ENCODE results near the gene MDGA2.

MDGA2 gene

DNA sequence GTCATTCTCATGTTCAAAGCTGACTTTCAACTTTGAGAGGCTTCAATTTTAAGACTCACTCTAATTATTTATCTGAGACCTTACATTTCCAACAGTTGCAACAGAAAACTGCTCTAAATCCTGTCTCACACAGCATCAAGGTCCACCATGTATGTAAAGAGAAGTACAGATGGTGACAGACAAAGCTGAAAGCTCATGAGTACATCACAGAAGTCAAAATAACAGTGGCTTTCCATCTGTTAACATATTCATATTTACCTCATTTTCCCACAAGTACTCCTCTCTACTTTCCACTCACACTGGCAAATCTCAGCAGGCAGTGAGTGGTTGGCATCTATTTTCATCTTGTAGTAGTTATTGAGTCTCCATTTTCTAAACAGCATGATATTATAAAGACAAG lies 192.0 kb downstream of the MDGA2 start:
- Histone ChIP-seq H3K4me1 (ENCODE audit: control insufficient read depth, insufficient read depth, low read length) (no peaks in the 10 kb centered on the region), H3K4me3 (ENCODE audit: low read length) (no peak overlapping the region), H3K27me3 (replicated peaks; ENCODE audit: control insufficient read depth, insufficient read depth, low read length) (no peaks in the 10 kb centered on the region), H3K9ac (ENCODE audit: low read length) (no peak overlapping the region), H3K9me3 (ENCODE audit: control insufficient read depth, low read length) (no peaks in the 10 kb centered on the region), H3K36me3 (ENCODE audit: control insufficient read depth, insufficient read depth, low read length, severe bottlenecking) (no peaks in the 10 kb centered on the region)
- no peak for DNase-seq (ENCODE audit: low read depth)

DNA sequence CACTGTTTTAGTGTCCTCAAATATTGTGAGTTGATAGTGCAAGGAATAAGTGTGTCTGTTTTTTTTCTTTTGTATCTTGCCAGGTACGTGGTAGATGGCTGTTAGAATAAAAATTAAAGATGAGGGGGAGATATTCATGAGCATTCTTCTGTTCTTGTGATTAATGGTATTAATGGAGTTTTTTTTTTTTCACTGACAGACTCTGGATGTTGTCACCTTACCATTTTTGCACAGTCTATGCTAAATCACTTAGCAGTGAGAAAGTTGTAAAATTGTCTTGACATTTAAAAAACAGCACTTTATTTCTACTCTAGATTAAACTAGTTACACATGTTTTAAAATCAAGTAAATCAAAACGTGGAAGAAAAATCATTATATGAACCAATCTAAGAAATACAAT lies 204.3 kb downstream of the MDGA2 start:
- no peaks in the 10 kb centered on the region for H3K9me3 ChIP-seq (ENCODE audit: control insufficient read depth, low read length)
- no peak overlapping the region for H3K4me3 ChIP-seq (ENCODE audit: low read length)
- no peaks in the 10 kb centered on the region for H3K4me1 ChIP-seq (ENCODE audit: control insufficient read depth, insufficient read depth, low read length)
- H3K9ac ChIP-seq (ENCODE audit: low read length): no peak overlapping the region
- no peaks in the 10 kb centered on the region for H3K27me3 ChIP-seq (replicated peaks; ENCODE audit: control insufficient read depth, insufficient read depth, low read length)
- no peak for DNase-seq (ENCODE audit: low read depth)
- H3K36me3 ChIP-seq (ENCODE audit: control insufficient read depth, insufficient read depth, low read length, severe bottlenecking): no peaks in the 10 kb centered on the region

DNA sequence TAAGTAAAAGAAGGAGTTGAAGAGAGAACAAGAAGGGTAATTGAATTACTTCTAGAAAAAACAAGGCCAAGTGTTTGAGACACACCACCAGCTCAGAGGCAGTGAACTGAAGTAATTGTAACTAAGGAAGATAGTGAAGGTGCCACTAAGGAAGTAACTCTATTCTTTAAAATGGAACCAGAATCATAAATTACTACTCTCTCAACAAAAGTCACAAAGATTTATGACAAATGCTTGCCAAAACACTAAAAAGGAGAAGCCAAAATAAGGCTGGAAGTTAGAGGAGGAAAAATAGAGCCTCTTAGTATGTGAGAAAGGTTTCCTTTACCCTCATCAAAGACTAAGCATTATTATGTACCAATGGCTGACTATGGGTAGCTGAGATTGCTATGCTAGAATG lies 208.5 kb downstream of the MDGA2 start:
- Histone ChIP-seq H3K36me3 (ENCODE audit: control insufficient read depth, insufficient read depth, low read length, severe bottlenecking) (no peaks in the 10 kb centered on the region), H3K9me3 (ENCODE audit: control insufficient read depth, low read length) (no peaks in the 10 kb centered on the region), H3K27me3 (replicated peaks; ENCODE audit: control insufficient read depth, insufficient read depth, low read length) (no peaks in the 10 kb centered on the region), H3K4me3 (ENCODE audit: low read length) (no peak overlapping the region), H3K9ac (ENCODE audit: low read length) (no peak overlapping the region), H3K4me1 (ENCODE audit: control insufficient read depth, insufficient read depth, low read length) (no peaks in the 10 kb centered on the region)
- DNase-seq (ENCODE audit: low read depth): no peak

DNA sequence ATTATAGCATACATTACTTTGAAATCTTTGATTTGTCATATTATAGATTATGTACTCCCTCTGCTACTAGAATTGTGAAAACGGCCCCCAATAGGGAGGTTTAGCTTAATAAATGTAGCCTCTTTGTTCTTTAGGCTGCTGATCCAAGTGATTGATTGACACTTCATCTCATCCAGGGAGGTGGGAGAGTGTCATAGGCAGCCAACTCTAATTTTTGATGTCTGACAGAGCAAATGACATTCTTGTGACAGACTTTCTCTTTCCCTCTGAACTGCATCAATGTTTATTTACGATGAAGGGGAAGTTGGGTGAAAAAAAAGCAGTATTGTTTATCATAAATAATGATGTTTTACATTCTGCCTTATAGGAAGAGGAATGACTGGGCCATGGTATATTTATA lies 221.4 kb downstream of the MDGA2 start:
- Histone ChIP-seq H3K27me3 (replicated peaks; ENCODE audit: control insufficient read depth, insufficient read depth, low read length) (no peaks in the 10 kb centered on the region), H3K36me3 (ENCODE audit: control insufficient read depth, insufficient read depth, low read length, severe bottlenecking) (no peaks in the 10 kb centered on the region), H3K4me3 (ENCODE audit: low read length) (no peak overlapping the region), H3K9me3 (ENCODE audit: control insufficient read depth, low read length) (no peaks in the 10 kb centered on the region), H3K9ac (ENCODE audit: low read length) (no peak overlapping the region), H3K4me1 (ENCODE audit: control insufficient read depth, insufficient read depth, low read length) (no peaks in the 10 kb centered on the region)
- no peak for DNase-seq (ENCODE audit: low read depth)

DNA sequence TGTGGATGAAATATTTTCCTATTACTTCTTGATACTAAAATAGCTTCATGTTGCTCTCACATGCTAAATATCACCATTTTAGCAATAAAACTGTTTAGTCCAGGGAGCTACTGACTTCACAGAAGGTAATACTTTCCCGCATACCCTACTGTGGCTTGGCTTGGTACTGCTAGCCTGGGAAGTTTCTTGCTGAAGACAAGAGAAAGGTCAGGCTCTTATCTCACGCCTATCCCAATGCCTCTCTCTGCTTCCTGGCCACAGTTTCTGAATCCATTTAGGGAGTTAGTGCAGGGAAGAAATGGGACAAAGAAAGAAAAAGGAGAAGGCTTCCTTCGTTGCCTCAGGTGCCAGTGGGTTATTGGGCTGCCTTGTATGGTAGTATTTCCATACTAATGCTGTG lies 228.3 kb downstream of the MDGA2 start:
- Histone ChIP-seq H3K9ac (ENCODE audit: low read length) (no peak overlapping the region), H3K9me3 (ENCODE audit: control insufficient read depth, low read length) (no peaks in the 10 kb centered on the region), H3K4me1 (ENCODE audit: control insufficient read depth, insufficient read depth, low read length) (no peaks in the 10 kb centered on the region), H3K27me3 (replicated peaks; ENCODE audit: control insufficient read depth, insufficient read depth, low read length) (no peaks in the 10 kb centered on the region), H3K4me3 (ENCODE audit: low read length) (no peak overlapping the region), H3K36me3 (ENCODE audit: control insufficient read depth, insufficient read depth, low read length, severe bottlenecking) (no peaks in the 10 kb centered on the region)
- DNase-seq (ENCODE audit: low read depth): no peak

DNA sequence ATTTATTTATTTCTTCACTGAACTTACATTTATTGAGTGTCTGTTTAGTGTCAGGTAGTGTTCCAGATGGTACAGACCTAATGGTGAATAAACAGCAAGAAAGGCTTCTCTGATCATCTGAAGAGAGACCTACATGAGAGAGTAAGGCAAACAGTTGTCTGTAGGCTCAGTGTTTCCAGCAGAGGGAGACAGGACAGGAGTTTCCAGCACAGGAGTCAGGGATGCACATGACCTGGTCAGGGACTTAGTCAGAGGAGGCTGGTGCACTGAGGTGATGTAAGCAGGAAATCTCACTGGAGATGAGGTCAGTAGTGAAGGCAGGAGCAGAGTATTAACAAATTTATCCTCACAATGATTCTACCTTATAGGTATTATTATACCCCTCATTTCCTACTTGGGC lies 233.2 kb downstream of the MDGA2 start:
- Histone ChIP-seq H3K4me1 (ENCODE audit: control insufficient read depth, insufficient read depth, low read length) (peaks cover 7% of the 10 kb centered on the region), H3K36me3 (ENCODE audit: control insufficient read depth, insufficient read depth, low read length, severe bottlenecking) (no peaks in the 10 kb centered on the region), H3K27me3 (replicated peaks; ENCODE audit: control insufficient read depth, insufficient read depth, low read length) (no peaks in the 10 kb centered on the region), H3K4me3 (ENCODE audit: low read length) (no peak overlapping the region), H3K9ac (ENCODE audit: low read length) (no peak overlapping the region), H3K9me3 (ENCODE audit: control insufficient read depth, low read length) (no peaks in the 10 kb centered on the region)
- no peak for DNase-seq (ENCODE audit: low read depth)

DNA sequence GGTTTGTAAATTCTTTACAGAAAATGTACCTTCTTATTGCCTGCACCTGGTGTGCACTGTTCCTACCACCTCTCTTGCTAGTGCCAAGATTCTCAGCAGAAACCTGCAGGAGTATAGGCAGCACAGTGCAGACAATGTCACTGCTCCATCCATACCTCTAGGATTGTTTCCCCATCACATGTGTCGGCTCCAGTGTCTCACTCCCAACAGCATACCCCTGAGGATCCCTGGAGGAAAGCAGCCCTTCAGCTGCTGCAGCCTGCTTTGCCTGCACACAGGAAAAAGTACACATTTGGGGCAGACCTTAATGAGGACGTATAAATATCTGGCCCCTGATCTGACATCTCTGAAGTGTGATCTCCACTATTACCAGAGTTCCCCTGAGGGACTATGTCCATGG lies 235.5 kb downstream of the MDGA2 start:
- Histone ChIP-seq H3K4me1 (ENCODE audit: control insufficient read depth, insufficient read depth, low read length) (peaks cover 7% of the 10 kb centered on the region), H3K9me3 (ENCODE audit: control insufficient read depth, low read length) (no peaks in the 10 kb centered on the region), H3K4me3 (ENCODE audit: low read length) (no peak overlapping the region), H3K9ac (ENCODE audit: low read length) (no peak overlapping the region), H3K27me3 (replicated peaks; ENCODE audit: control insufficient read depth, insufficient read depth, low read length) (no peaks in the 10 kb centered on the region), H3K36me3 (ENCODE audit: control insufficient read depth, insufficient read depth, low read length, severe bottlenecking) (no peaks in the 10 kb centered on the region)
- DNase-seq (ENCODE audit: low read depth): no peak

DNA sequence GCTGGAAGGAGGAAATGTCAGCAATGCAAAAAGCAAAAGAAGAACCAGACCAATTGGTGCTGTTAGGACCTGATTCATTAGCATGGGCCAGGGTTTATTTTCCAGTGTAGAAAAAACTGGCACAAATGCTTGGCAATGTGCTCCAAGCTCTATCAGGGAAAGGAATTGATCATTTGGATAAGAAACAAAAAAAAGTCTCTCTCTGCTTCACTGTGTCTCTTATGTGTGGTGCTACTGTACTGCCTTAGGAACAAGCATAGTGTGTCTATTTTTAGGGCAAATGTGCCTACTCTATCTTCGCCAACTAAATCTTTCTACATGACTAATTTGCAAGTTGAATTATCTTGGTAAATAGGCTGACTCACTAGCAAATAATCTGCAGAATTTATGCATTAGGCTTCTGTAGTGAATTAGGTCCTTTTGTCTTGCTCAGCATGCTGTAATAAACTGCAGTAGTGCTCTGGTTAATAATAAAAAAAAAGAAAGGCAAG lies 236.7 kb downstream of the MDGA2 start:
- Histone ChIP-seq H3K27me3 (replicated peaks; ENCODE audit: control insufficient read depth, insufficient read depth, low read length) (no peaks in the 10 kb centered on the region), H3K4me3 (ENCODE audit: low read length) (no peak overlapping the region), H3K4me1 (ENCODE audit: control insufficient read depth, insufficient read depth, low read length) (peaks cover 7% of the 10 kb centered on the region), H3K9ac (ENCODE audit: low read length) (no peak overlapping the region), H3K9me3 (ENCODE audit: control insufficient read depth, low read length) (no peaks in the 10 kb centered on the region), H3K36me3 (ENCODE audit: control insufficient read depth, insufficient read depth, low read length, severe bottlenecking) (no peaks in the 10 kb centered on the region)
- no peak for DNase-seq (ENCODE audit: low read depth)

DNA sequence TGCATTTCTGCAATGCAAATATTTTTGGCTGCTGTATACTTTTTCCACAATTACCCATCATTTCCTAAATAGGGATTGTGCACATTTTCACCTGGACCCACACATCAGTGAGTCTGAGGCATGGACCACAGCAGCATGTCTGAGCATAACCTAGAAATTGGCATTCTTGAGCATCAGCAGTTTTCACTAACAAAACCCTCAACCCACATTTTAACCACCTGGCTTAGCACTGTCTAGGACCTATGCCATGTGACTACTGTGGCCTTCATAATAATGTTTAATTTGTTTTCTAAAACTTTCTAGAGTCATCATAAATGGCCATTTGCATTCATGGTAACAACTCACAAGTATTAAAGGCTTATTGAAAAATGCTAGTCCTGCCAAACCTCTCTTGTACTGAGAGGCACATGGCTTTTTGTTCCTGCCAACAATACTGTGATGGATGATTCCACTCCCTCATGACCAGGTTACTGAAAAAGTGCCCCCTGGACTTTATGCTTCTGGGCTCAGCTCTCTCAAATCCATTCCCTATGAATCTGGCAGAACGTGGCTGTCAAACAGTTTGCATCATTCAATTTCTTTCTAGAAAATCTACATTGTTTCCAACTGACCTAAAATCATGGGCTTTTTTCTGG lies 240.0 kb downstream of the MDGA2 start:
- no peak for DNase-seq (ENCODE audit: low read depth)
- Histone ChIP-seq H3K36me3 (ENCODE audit: control insufficient read depth, insufficient read depth, low read length, severe bottlenecking) (no peaks in the 10 kb centered on the region), H3K9ac (ENCODE audit: low read length) (no peak overlapping the region), H3K4me1 (ENCODE audit: control insufficient read depth, insufficient read depth, low read length) (peaks cover 7% of the 10 kb centered on the region), H3K4me3 (ENCODE audit: low read length) (no peak overlapping the region), H3K9me3 (ENCODE audit: control insufficient read depth, low read length) (no peaks in the 10 kb centered on the region), H3K27me3 (replicated peaks; ENCODE audit: control insufficient read depth, insufficient read depth, low read length) (no peaks in the 10 kb centered on the region)

DNA sequence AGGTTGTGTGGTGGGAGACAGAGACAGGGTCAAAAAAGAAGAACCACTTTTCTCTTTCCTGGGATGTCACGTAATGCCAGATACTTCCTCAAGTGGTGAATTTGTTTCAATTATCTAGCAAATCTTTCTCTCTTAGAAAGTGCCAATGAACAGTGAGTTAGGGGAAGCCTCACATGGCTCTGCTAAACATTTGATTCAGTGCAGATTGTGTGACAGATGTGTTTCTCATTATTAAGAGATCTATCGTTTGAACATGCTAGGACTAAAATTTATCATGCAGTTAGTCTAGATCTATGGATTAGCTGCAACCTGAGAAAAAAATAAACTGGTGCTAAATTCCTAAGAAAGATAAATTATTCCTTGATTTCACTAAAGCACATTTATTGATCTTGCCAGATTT lies 247.8 kb downstream of the MDGA2 start:
- no peak overlapping the region for H3K9ac ChIP-seq (ENCODE audit: low read length)
- H3K36me3 ChIP-seq (ENCODE audit: control insufficient read depth, insufficient read depth, low read length, severe bottlenecking): no peaks in the 10 kb centered on the region
- H3K27me3 ChIP-seq (replicated peaks; ENCODE audit: control insufficient read depth, insufficient read depth, low read length): no peaks in the 10 kb centered on the region
- H3K9me3 ChIP-seq (ENCODE audit: control insufficient read depth, low read length): no peaks in the 10 kb centered on the region
- H3K4me3 ChIP-seq (ENCODE audit: low read length): no peak overlapping the region
- no peaks in the 10 kb centered on the region for H3K4me1 ChIP-seq (ENCODE audit: control insufficient read depth, insufficient read depth, low read length)
- no peak for DNase-seq (ENCODE audit: low read depth)

DNA sequence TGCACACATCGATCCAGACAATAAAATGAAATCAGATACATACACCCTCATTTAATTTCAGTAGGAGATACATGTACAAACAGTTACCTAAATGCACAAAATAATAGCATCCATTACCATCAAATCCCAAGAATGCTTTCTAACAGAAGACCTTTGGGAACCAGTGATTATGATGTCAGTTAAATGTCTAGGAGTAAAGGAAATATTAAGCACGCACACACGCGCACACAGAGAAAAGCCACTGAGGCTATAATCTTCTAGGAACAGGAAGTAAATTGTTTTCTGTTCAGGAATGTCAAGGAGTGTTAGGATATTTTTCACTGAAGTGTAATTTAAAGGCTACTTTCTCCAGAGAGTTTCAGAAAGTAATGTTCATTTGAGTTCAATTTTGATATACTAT lies 250.1 kb downstream of the MDGA2 start:
- H3K27me3 ChIP-seq (replicated peaks; ENCODE audit: control insufficient read depth, insufficient read depth, low read length): no peaks in the 10 kb centered on the region
- no peak overlapping the region for H3K9ac ChIP-seq (ENCODE audit: low read length)
- no peak for DNase-seq (ENCODE audit: low read depth)
- H3K4me1 ChIP-seq (ENCODE audit: control insufficient read depth, insufficient read depth, low read length): no peaks in the 10 kb centered on the region
- no peak overlapping the region for H3K4me3 ChIP-seq (ENCODE audit: low read length)
- H3K36me3 ChIP-seq (ENCODE audit: control insufficient read depth, insufficient read depth, low read length, severe bottlenecking): no peaks in the 10 kb centered on the region
- no peaks in the 10 kb centered on the region for H3K9me3 ChIP-seq (ENCODE audit: control insufficient read depth, low read length)

DNA sequence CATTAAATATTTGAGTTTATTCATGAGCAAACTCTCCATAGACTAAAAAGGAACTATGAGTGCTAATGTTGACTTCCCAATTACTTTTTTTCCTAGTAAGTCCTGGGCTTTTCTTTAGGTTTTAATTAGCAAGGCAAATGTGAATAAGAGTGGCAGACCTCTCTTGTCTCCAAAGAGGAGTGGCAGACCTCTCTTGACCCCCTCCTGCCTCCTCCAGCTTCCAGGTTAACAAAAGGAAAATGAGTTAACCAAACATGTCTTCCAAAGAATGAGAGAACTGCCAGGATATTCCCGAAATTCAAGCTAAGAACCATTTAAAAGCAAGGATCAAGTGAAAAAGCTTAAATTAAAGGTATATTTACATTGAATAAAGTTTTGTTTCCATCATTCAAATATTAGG lies 253.2 kb downstream of the MDGA2 start:
- Histone ChIP-seq H3K4me3 (ENCODE audit: low read length) (no peak overlapping the region), H3K27me3 (replicated peaks; ENCODE audit: control insufficient read depth, insufficient read depth, low read length) (no peaks in the 10 kb centered on the region), H3K9me3 (ENCODE audit: control insufficient read depth, low read length) (no peaks in the 10 kb centered on the region), H3K9ac (ENCODE audit: low read length) (no peak overlapping the region), H3K36me3 (ENCODE audit: control insufficient read depth, insufficient read depth, low read length, severe bottlenecking) (no peaks in the 10 kb centered on the region), H3K4me1 (ENCODE audit: control insufficient read depth, insufficient read depth, low read length) (no peaks in the 10 kb centered on the region)
- DNase-seq (ENCODE audit: low read depth): no peak
